ENCODE data around the gene MFN2. TPM values are rescaled to one million over a fixed set of nuclear protein-coding genes. Genes with fewer than 3 reads are reported as not detected.

MFN2 gene
- total RNA-seq, 1 experiment from 2014 or later = 72.6 TPM

GRCh38 chr1:12057940-12058687 is 77.9 kb downstream of the MFN2 start:
- no peak for DNase-seq
- Histone ChIP-seq H3K79me2 (ENCODE audit: low read depth) (no peaks in the 10 kb centered on the region), H3F3A (ENCODE audit: insufficient read depth, low read depth) (no peaks in the 10 kb centered on the region), H2AFZ (no peak overlapping the region), H3K27me3 (ENCODE audit: insufficient read depth, low read depth) (no peaks in the 10 kb centered on the region), H3K9me2 (ENCODE audit: insufficient read depth) (no peaks in the 10 kb centered on the region), H4K20me1 (ENCODE audit: insufficient read depth) (no peaks in the 10 kb centered on the region), H3K4me3 (no peak overlapping the region), H3K4me1 (replicated peaks; ENCODE audit: insufficient read depth) (no peaks in the 10 kb centered on the region), H3K36me3 (ENCODE audit: low read depth) (no peaks in the 10 kb centered on the region), H3K4me2 (no peak overlapping the region), H3K9me3 (ENCODE audit: insufficient read depth, low read depth) (no peaks in the 10 kb centered on the region), H3K27ac (no peak overlapping the region)
- no peak for TF ChIP-seq CTCF (conservative IDR thresholded peaks at IDR 0.05)
- POLR2A ChIA-PET (ENCODE audit: unreplicated experiment) = no interaction called here
- intact Hi-C loops (cut with micrococcal nuclease; ENCODE audit: unreplicated experiment) = no loop called here
- CTCF ChIA-PET = interaction anchor here (0.6 kb wide), 1 partner anchor 91 kb away, joined by 3 read pairs; no protein-coding TSS in a partner anchor
- no TSS peak for BruUV-seq (replicated peaks)

- Histone ChIP-seq H3K9me3 (ENCODE audit: insufficient read depth, low read depth) (no peaks in the 10 kb centered on the region), H3F3A (ENCODE audit: insufficient read depth, low read depth) (no peaks in the 10 kb centered on the region), H3K27me3 (ENCODE audit: insufficient read depth, low read depth) (peaks cover 6% of the 10 kb centered on the region), H2AFZ (no peak overlapping the region), H4K20me1 (ENCODE audit: insufficient read depth) (no peaks in the 10 kb centered on the region), H3K4me2 (no peak overlapping the region), H3K4me1 (replicated peaks; ENCODE audit: insufficient read depth) (no peaks in the 10 kb centered on the region), H3K79me2 (ENCODE audit: low read depth) (no peaks in the 10 kb centered on the region), H3K36me3 (ENCODE audit: low read depth) (no peaks in the 10 kb centered on the region), H3K4me3 (no peak overlapping the region), H3K27ac (no peak overlapping the region), H3K9me2 (ENCODE audit: insufficient read depth) (no peaks in the 10 kb centered on the region)
- CTCF ChIA-PET = no interaction called here
- no peak for DNase-seq
- intact Hi-C loops (cut with micrococcal nuclease; ENCODE audit: unreplicated experiment) = no loop called here
- POLR2A ChIA-PET (ENCODE audit: unreplicated experiment) = no interaction called here
- no peak for TF ChIP-seq CTCF (conservative IDR thresholded peaks at IDR 0.05)
- no peak for TF ChIP-seq EZH2 (IDR thresholded peaks at IDR 0.05; ENCODE audit: low read depth)
- BruUV-seq (replicated peaks) = no TSS peak
These were observed 79.0 kb downstream of the MFN2 start for GRCh38 chr1:12059226-12059625.

- H3F3A ChIP-seq (ENCODE audit: insufficient read depth, low read depth) = no peaks in the 10 kb centered on the region
- H3K36me3 ChIP-seq (ENCODE audit: low read depth) = no peaks in the 10 kb centered on the region
- intact Hi-C loops (cut with micrococcal nuclease; ENCODE audit: unreplicated experiment) = no loop called here
- H3K9me3 ChIP-seq (ENCODE audit: insufficient read depth, low read depth) = no peaks in the 10 kb centered on the region
- no peak for DNase-seq
- no peak overlapping the region for H3K4me3 ChIP-seq
- CTCF ChIA-PET = no interaction called here
- TF ChIP-seq EZH2 (IDR thresholded peaks at IDR 0.05; ENCODE audit: low read depth) = no peak
- TF ChIP-seq CTCF (conservative IDR thresholded peaks at IDR 0.05) = no peak
- H4K20me1 ChIP-seq (ENCODE audit: insufficient read depth) = no peaks in the 10 kb centered on the region
- H3K9me2 ChIP-seq (ENCODE audit: insufficient read depth) = no peaks in the 10 kb centered on the region
- peaks cover 11% of the 10 kb centered on the region for H3K27me3 ChIP-seq (ENCODE audit: insufficient read depth, low read depth)
- H2AFZ ChIP-seq = no peak overlapping the region
- no TSS peak for BruUV-seq (replicated peaks)
- no peaks in the 10 kb centered on the region for H3K4me1 ChIP-seq (replicated peaks; ENCODE audit: insufficient read depth)
- H3K79me2 ChIP-seq (ENCODE audit: low read depth) = no peaks in the 10 kb centered on the region
- no peak overlapping the region for H3K27ac ChIP-seq
- H3K4me2 ChIP-seq = no peak overlapping the region
- POLR2A ChIA-PET (ENCODE audit: unreplicated experiment) = no interaction called here
These were observed 79.6 kb downstream of the MFN2 start for GRCh38 chr1:12059722-12060464.
